Mammary epithelial cell (primary cell): ENCODE measurements around the gene VWA5B2.

Experiments used
- EZH2 ChIP-seq: IDR thresholded peaks from 2 replicates; pipeline ENCODE4 v1.6.1; 2012; ENCODE audit warnings: low read length, inconsistent platforms, borderline replicate concordance
- TF ChIP-seq, protein P1 (sequence below), 2 donors: IDR thresholded peaks in 1 of 2; conservative IDR thresholded peaks in 1 of 2; 2 replicates each; pipeline ENCODE4 v1.5.1; 2011 to 2012; ENCODE audit warnings: inconsistent platforms in 2 of 2, low read length in 2 of 2, mild to moderate bottlenecking in 2 of 2, control low read depth in 1 of 2, low read depth in 1 of 2; ENCODE audit not compliant: insufficient read depth in 1 of 2; ENCODE audit errors: extremely low read depth in 1 of 2

DNA sequence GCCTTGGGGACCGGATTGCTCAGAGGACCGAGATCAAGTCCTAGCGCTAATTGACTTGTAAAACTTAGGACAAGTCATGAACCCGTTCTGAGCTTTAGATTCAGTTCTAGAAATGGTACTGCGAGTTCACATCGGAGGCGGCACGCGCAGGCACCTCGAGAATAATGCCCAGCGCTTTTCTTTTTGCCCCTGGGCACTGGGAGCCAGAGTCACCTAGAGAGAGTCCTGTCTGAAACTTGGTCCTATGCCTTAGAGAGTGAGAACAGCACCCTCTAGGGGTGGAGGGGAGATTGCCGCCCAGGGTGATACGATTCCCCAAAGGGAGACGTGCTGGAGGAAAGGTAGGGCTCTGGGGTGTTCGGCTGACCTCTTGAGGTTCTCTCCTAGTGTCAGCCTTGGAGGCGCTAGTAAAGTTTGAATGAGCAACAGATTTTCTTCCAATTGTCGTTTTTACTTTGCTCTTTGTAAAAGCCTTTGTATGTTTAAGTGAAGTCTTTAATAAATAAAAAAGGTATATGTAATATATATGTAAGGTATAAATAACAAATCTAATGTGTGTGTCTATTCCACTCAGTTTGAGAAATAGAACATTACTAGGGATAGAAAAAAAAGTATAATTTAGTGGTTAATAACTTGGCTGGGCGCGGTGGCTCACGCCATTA, 20.9 kb downstream of the VWA5B2 start:
- TF ChIP-seq, protein P1, sequence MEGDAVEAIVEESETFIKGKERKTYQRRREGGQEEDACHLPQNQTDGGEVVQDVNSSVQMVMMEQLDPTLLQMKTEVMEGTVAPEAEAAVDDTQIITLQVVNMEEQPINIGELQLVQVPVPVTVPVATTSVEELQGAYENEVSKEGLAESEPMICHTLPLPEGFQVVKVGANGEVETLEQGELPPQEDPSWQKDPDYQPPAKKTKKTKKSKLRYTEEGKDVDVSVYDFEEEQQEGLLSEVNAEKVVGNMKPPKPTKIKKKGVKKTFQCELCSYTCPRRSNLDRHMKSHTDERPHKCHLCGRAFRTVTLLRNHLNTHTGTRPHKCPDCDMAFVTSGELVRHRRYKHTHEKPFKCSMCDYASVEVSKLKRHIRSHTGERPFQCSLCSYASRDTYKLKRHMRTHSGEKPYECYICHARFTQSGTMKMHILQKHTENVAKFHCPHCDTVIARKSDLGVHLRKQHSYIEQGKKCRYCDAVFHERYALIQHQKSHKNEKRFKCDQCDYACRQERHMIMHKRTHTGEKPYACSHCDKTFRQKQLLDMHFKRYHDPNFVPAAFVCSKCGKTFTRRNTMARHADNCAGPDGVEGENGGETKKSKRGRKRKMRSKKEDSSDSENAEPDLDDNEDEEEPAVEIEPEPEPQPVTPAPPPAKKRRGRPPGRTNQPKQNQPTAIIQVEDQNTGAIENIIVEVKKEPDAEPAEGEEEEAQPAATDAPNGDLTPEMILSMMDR (conservative IDR thresholded peaks at IDR 0.05 in 1 of 2, IDR thresholded peaks at IDR 0.05 in 1 of 2; ENCODE audit: extremely low read depth in 1 of 2, insufficient read depth in 1 of 2, low read depth in 1 of 2, low read length in 2 of 2), result peak; percentile 96 to 98
- no peak for TF ChIP-seq EZH2
